MM.1S (cell line): Measurements from ENCODE around the gene PYHIN1.

Experiments
- DNase-seq: peaks from one replicate; pipeline ENCODE4 v3.0.0-alpha.2; 2015
- H2AFZ ChIP-seq: fragments of 300-600 bp; sonication (generic); 2 replicates; pipeline ENCODE4 v1.6.0; 2016; ENCODE audit warnings: antibody characterized with exemption, low read length
- H3F3A ChIP-seq: fragments of 300-600 bp; sonication (generic); 2 replicates; pipeline ENCODE4 v1.6.1; 2016; ENCODE audit warnings: mild to moderate bottlenecking, antibody characterized with exemption, low read length, moderate library complexity, mixed read lengths; ENCODE audit not compliant: insufficient read depth
- H3K27ac ChIP-seq: fragments of 300-600 bp; sonication (generic); 2 replicates; pipeline ENCODE4 v1.5.1; 2016; ENCODE audit warnings: mild to moderate bottlenecking, low read length
- H3K27me3 ChIP-seq: fragments of 300-600 bp; sonication (generic); replicated peaks from 2 replicates; pipeline ENCODE4 v1.6.0; 2016; ENCODE audit warnings: low read length; ENCODE audit not compliant: insufficient read depth
- H3K36me3 ChIP-seq: fragments of 300-600 bp; sonication (generic); replicated peaks from 2 replicates; pipeline ENCODE4 v1.6.1; 2016; ENCODE audit warnings: mild to moderate bottlenecking, low read length, mixed read lengths; ENCODE audit not compliant: insufficient read depth
- H3K4me1 ChIP-seq: fragments of 300-600 bp; sonication (generic); 2 replicates; pipeline ENCODE4 v1.6.1; 2016; ENCODE audit warnings: low read length, mixed read lengths
- H3K4me2 ChIP-seq: fragments of 300-600 bp; sonication (generic); 2 replicates; pipeline ENCODE4 v1.6.0; 2016; ENCODE audit warnings: low read depth, low read length
- H3K4me3 ChIP-seq: fragments of 300-600 bp; sonication (generic); 2 replicates; pipeline ENCODE4 v1.5.1; 2016; ENCODE audit warnings: low read length, mixed read lengths
- H3K79me2 ChIP-seq: fragments of 300-600 bp; sonication (generic); 2 replicates; pipeline ENCODE4 v1.6.1; 2016; ENCODE audit warnings: mixed run types, low read length, mixed read lengths
- H3K9ac ChIP-seq: fragments of 300-600 bp; sonication (generic); 2 replicates; pipeline ENCODE4 v1.6.1; 2016; ENCODE audit warnings: low read length, mixed read lengths
- H3K9me2 ChIP-seq: fragments of 300-600 bp; sonication (generic); replicated peaks from 2 replicates; pipeline ENCODE4 v1.6.1; 2016; ENCODE audit warnings: mild to moderate bottlenecking, low read length, mixed read lengths; ENCODE audit not compliant: insufficient read depth
- H3K9me3 ChIP-seq: fragments of 300-600 bp; sonication (generic); replicated peaks from 2 replicates; pipeline ENCODE4 v1.6.1; 2016; ENCODE audit warnings: mild to moderate bottlenecking, low read length, mixed read lengths; ENCODE audit not compliant: insufficient read depth
- H4K20me1 ChIP-seq: fragments of 300-600 bp; sonication (generic); 2 replicates; pipeline ENCODE4 v1.6.1; 2016; ENCODE audit warnings: mild to moderate bottlenecking, low read length, moderate library complexity, mixed read lengths; ENCODE audit not compliant: insufficient read depth
- EZH2 ChIP-seq: fragments of 300-600 bp; sonication (generic); optimal IDR thresholded peaks from 2 replicates; pipeline ENCODE3; 2017; ENCODE audit warnings: low read depth, mild to moderate bottlenecking, antibody characterized with exemption, low read length, mixed read lengths
- EZH2phosphoT487 ChIP-seq: fragments of 300-600 bp; sonication (generic); IDR thresholded peaks from 2 replicates; pipeline ENCODE4 v1.6.1; 2018; ENCODE audit warnings: antibody characterized with exemption, low read length
- TF ChIP-seq, protein P1 (sequence below): fragments of 300-600 bp; sonication (generic); IDR thresholded peaks from 2 replicates; pipeline ENCODE4 v1.5.1; 2016; ENCODE audit warnings: antibody characterized with exemption, low read length, mixed read lengths

PYHIN1 gene

GRCh38 chr1:158976219-158976618, 44.9 kb downstream of the PYHIN1 start:
- no peaks in the 10 kb centered on the region for H3K79me2 ChIP-seq
- no peaks in the 10 kb centered on the region for H4K20me1 ChIP-seq
- TF ChIP-seq EZH2phosphoT487, result no peak
- TF ChIP-seq EZH2, result no peak
- TF ChIP-seq, protein P1, sequence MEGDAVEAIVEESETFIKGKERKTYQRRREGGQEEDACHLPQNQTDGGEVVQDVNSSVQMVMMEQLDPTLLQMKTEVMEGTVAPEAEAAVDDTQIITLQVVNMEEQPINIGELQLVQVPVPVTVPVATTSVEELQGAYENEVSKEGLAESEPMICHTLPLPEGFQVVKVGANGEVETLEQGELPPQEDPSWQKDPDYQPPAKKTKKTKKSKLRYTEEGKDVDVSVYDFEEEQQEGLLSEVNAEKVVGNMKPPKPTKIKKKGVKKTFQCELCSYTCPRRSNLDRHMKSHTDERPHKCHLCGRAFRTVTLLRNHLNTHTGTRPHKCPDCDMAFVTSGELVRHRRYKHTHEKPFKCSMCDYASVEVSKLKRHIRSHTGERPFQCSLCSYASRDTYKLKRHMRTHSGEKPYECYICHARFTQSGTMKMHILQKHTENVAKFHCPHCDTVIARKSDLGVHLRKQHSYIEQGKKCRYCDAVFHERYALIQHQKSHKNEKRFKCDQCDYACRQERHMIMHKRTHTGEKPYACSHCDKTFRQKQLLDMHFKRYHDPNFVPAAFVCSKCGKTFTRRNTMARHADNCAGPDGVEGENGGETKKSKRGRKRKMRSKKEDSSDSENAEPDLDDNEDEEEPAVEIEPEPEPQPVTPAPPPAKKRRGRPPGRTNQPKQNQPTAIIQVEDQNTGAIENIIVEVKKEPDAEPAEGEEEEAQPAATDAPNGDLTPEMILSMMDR, result no peak

GRCh38 chr1:158978730-158979129, 47.4 kb downstream of the PYHIN1 start:
- H3K27ac ChIP-seq, result no peak overlapping the region
- H3K9me2 ChIP-seq, result no peaks in the 10 kb centered on the region
- no peak overlapping the region for H3K4me2 ChIP-seq
- H4K20me1 ChIP-seq, result no peaks in the 10 kb centered on the region
- no peak overlapping the region for H3K4me3 ChIP-seq
- no peak for DNase-seq
- no peaks in the 10 kb centered on the region for H3K27me3 ChIP-seq
- no peak overlapping the region for H2AFZ ChIP-seq
- TF ChIP-seq EZH2phosphoT487 (no peak), EZH2 (no peak)
- TF ChIP-seq, protein P1, result no peak
- H3K9me3 ChIP-seq, result no peaks in the 10 kb centered on the region
- no peak overlapping the region for H3K9ac ChIP-seq
- no peaks in the 10 kb centered on the region for H3F3A ChIP-seq
- no peaks in the 10 kb centered on the region for H3K4me1 ChIP-seq
- H3K36me3 ChIP-seq, result no peaks in the 10 kb centered on the region
- no peaks in the 10 kb centered on the region for H3K79me2 ChIP-seq

More at GRCh38 chr1:158976219-158976618, 44.9 kb downstream of the PYHIN1 start:
- H3K27me3 ChIP-seq, result no peaks in the 10 kb centered on the region
- H3K9ac ChIP-seq, result no peak overlapping the region
- DNase-seq, result no peak
- H3K27ac ChIP-seq, result no peak overlapping the region
- H3K4me2 ChIP-seq, result no peak overlapping the region
- H3F3A ChIP-seq, result no peaks in the 10 kb centered on the region
- H2AFZ ChIP-seq, result no peak overlapping the region
- H3K9me2 ChIP-seq, result no peaks in the 10 kb centered on the region
- no peaks in the 10 kb centered on the region for H3K9me3 ChIP-seq
- H3K4me1 ChIP-seq, result no peaks in the 10 kb centered on the region
- H3K36me3 ChIP-seq, result no peaks in the 10 kb centered on the region
- no peak overlapping the region for H3K4me3 ChIP-seq

GRCh38 chr1:158979229-158979628, 47.9 kb downstream of the PYHIN1 start:
- no peak for DNase-seq
- H3K9ac ChIP-seq, result no peak overlapping the region
- H3K4me1 ChIP-seq, result no peaks in the 10 kb centered on the region
- no peak overlapping the region for H3K4me3 ChIP-seq
- no peak overlapping the region for H3K4me2 ChIP-seq
- H3K79me2 ChIP-seq, result no peaks in the 10 kb centered on the region
- no peaks in the 10 kb centered on the region for H3K27me3 ChIP-seq
- no peak overlapping the region for H2AFZ ChIP-seq
- no peaks in the 10 kb centered on the region for H3F3A ChIP-seq
- H3K9me2 ChIP-seq, result no peaks in the 10 kb centered on the region
- no peak for TF ChIP-seq EZH2
- TF ChIP-seq EZH2phosphoT487, result no peak
- TF ChIP-seq, protein P1, result no peak
- H3K36me3 ChIP-seq, result no peaks in the 10 kb centered on the region
- no peaks in the 10 kb centered on the region for H3K9me3 ChIP-seq
- H4K20me1 ChIP-seq, result no peaks in the 10 kb centered on the region
- no peak overlapping the region for H3K27ac ChIP-seq
